HG02943 (cell line): Measurements from ENCODE around the gene TOM1L2.
"Not testable (repeated sequence)": the region's sequence is repeated elsewhere in the genome, so short reads cannot be mapped to it uniquely, and the experiment has no call there.

Source experiments
- ATAC-seq: cut with Tn5 transposase; IDR thresholded peaks from one replicate; pipeline ENCODE4 v1.9.1; 2021; ENCODE audit warnings: mild to moderate bottlenecking, low read depth, moderate library complexity; ENCODE audit not compliant: unreplicated experiment

The TOM1L2 gene

GRCh38 chr17:17995887-17996286, 23.7 kb upstream of the TOM1L2 start:
- ATAC-seq: not testable (repeated sequence)

GRCh38 chr17:17994271-17995069, 22.3 kb upstream of the TOM1L2 start:
- ATAC-seq: no peak

- no peak for ATAC-seq
Observed at GRCh38 chr17:17993852-17994251, 21.7 kb upstream of the TOM1L2 start.

GRCh38 chr17:17993366-17993765, 21.2 kb upstream of the TOM1L2 start:
- no peak for ATAC-seq

- no peak for ATAC-seq
Observed at GRCh38 chr17:17990282-17990681, 18.1 kb upstream of the TOM1L2 start.

GRCh38 chr17:17989618-17990017, 17.4 kb upstream of the TOM1L2 start:
- ATAC-seq: no peak

- no peak for ATAC-seq
Observed at GRCh38 chr17:17989081-17989480, 16.9 kb upstream of the TOM1L2 start.

GRCh38 chr17:17988427-17988945, 16.3 kb upstream of the TOM1L2 start:
- no peak for ATAC-seq

- ATAC-seq: no peak
Observed at GRCh38 chr17:17987901-17988300, 15.7 kb upstream of the TOM1L2 start.

GRCh38 chr17:17987187-17987896, 15.1 kb upstream of the TOM1L2 start:
- no peak for ATAC-seq

GRCh38 chr17:17985555-17985954, 13.4 kb upstream of the TOM1L2 start:
- no peak for ATAC-seq

- ATAC-seq: no peak
Observed at GRCh38 chr17:17985153-17985552, 13.0 kb upstream of the TOM1L2 start.

- ATAC-seq: no peak
Observed at GRCh38 chr17:17983776-17984175, 11.6 kb upstream of the TOM1L2 start.

GRCh38 chr17:17983376-17983775, 11.2 kb upstream of the TOM1L2 start:
- ATAC-seq: no peak

GRCh38 chr17:17982801-17983200, 10.6 kb upstream of the TOM1L2 start:
- no peak for ATAC-seq

- no peak for ATAC-seq
Observed at GRCh38 chr17:17981330-17981729, 9.1 kb upstream of the TOM1L2 start.

GRCh38 chr17:17979778-17980177, 7.6 kb upstream of the TOM1L2 start:
- ATAC-seq: no peak

GRCh38 chr17:17978481-17979424, 6.6 kb upstream of the TOM1L2 start:
- ATAC-seq: no peak

- no peak for ATAC-seq
Observed at GRCh38 chr17:17976931-17977570, 4.9 kb upstream of the TOM1L2 start.

- ATAC-seq: no peak
Observed at GRCh38 chr17:17975436-17975835, 3.2 kb upstream of the TOM1L2 start.
